ENCODE measurements around the gene KPNA1. TPM values are rescaled to one million over a fixed set of nuclear protein-coding genes. Genes with fewer than 3 reads are reported as not detected.
"Not testable (repeated sequence)": the region's sequence is repeated elsewhere in the genome, so short reads cannot be mapped to it uniquely, and the experiment has no call there.

KPNA1 gene
- total and polyA plus RNA-seq, 2 experiments from 2014 or later, result 19.8 to 30.1 TPM

DNA sequence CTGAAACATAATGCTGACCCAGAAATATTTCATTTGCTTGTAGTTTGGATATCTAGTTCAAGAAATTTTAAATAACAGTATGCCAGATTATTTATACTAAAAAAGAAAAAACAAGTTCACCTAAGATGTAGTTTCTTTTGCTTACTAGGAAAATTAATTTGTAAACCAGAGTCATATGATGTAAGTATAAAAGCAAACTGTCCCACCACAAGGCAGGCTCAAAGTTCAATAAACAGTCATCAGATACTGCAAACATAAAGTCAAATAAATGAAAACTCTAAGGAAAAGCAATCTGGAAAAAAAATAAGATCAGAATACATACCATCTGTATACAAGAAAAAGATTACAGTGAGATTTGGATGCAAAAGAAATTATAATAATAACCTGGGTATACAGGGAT, 58.7 kb downstream of the KPNA1 start:
- Mint-ChIP-seq H3K9me3 (no peaks in the 10 kb centered on the region), H3K36me3 (ENCODE audit: low read depth) (peaks cover 49% of the 10 kb centered on the region), H3K27ac (no peak overlapping the region), H3K4me1 (no peaks in the 10 kb centered on the region), H3K4me3 (no peak overlapping the region), H3K27me3 (ENCODE audit: insufficient read depth, low read depth, poor library complexity) (no peaks in the 10 kb centered on the region)
- Histone ChIP-seq H3K4me3 (no peak overlapping the region), H3K79me2 (replicated peaks; ENCODE audit: insufficient read depth) (no peaks in the 10 kb centered on the region), H3K36me3 (ENCODE audit: insufficient read depth) (peaks cover 33% of the 10 kb centered on the region), H4K20me1 (replicated peaks; ENCODE audit: insufficient read depth) (no peaks in the 10 kb centered on the region; the same call in 1 of the 2 replicates), H3K9me2 (ENCODE audit: insufficient read depth) (no peaks in the 10 kb centered on the region), H3K27ac (ENCODE audit: low read depth) (no peak overlapping the region), H3K4me2 (no peak overlapping the region), H3F3A (replicated peaks; ENCODE audit: low read depth) (peaks cover 4% of the 10 kb centered on the region; the same call in 1 of the 2 replicates), H2AFZ (no peak overlapping the region), H3K27me3 (ENCODE audit: insufficient read depth) (no peaks in the 10 kb centered on the region), H3K4me1 (ENCODE audit: insufficient read depth) (no peaks in the 10 kb centered on the region)
- no peak for ATAC-seq
- no peak for DNase-seq (ENCODE audit: low spot score)
- TF ChIP-seq CREB1 (CRISPR knock-in tag; IDR thresholded peaks at IDR 0.05; ENCODE audit: low read depth), result no peak
- TF ChIP-seq, protein P1, sequence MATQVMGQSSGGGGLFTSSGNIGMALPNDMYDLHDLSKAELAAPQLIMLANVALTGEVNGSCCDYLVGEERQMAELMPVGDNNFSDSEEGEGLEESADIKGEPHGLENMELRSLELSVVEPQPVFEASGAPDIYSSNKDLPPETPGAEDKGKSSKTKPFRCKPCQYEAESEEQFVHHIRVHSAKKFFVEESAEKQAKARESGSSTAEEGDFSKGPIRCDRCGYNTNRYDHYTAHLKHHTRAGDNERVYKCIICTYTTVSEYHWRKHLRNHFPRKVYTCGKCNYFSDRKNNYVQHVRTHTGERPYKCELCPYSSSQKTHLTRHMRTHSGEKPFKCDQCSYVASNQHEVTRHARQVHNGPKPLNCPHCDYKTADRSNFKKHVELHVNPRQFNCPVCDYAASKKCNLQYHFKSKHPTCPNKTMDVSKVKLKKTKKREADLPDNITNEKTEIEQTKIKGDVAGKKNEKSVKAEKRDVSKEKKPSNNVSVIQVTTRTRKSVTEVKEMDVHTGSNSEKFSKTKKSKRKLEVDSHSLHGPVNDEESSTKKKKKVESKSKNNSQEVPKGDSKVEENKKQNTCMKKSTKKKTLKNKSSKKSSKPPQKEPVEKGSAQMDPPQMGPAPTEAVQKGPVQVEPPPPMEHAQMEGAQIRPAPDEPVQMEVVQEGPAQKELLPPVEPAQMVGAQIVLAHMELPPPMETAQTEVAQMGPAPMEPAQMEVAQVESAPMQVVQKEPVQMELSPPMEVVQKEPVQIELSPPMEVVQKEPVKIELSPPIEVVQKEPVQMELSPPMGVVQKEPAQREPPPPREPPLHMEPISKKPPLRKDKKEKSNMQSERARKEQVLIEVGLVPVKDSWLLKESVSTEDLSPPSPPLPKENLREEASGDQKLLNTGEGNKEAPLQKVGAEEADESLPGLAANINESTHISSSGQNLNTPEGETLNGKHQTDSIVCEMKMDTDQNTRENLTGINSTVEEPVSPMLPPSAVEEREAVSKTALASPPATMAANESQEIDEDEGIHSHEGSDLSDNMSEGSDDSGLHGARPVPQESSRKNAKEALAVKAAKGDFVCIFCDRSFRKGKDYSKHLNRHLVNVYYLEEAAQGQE (IDR thresholded peaks at IDR 0.05; ENCODE audit: unreplicated experiment), result no peak

DNA sequence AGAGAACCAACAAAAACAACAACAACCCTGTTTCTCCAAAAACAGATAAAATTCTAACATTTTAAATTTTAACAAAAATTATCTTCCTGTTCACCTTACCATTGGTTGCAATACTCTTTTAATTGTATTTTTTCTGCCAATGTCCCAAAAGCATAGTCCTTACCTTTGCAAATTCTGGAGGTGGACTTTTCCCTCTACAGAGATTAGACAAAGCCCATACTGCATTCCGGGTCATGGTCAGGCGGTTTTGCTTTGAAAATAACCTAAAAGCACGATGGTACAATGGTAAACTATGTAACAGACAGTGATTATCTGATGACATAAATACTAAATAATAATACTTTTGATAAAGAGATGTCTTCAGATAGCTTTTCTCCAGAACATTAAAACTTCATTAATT, 63.4 kb downstream of the KPNA1 start:
- Histone ChIP-seq H3K4me3 (no peak overlapping the region), H3K4me2 (no peak overlapping the region), H3K27me3 (ENCODE audit: insufficient read depth) (no peaks in the 10 kb centered on the region), H2AFZ (no peak overlapping the region), H3F3A (replicated peaks; ENCODE audit: low read depth) (no peaks in the 10 kb centered on the region), H3K27ac (ENCODE audit: low read depth) (no peak overlapping the region), H3K79me2 (replicated peaks; ENCODE audit: insufficient read depth) (peaks cover 29% of the 10 kb centered on the region), H3K4me1 (ENCODE audit: insufficient read depth) (no peaks in the 10 kb centered on the region), H4K20me1 (replicated peaks; ENCODE audit: insufficient read depth) (peaks cover 3% of the 10 kb centered on the region; the same call in 1 of the 2 replicates), H3K36me3 (ENCODE audit: insufficient read depth) (peaks cover 40% of the 10 kb centered on the region), H3K9me2 (ENCODE audit: insufficient read depth) (no peaks in the 10 kb centered on the region)
- Mint-ChIP-seq H3K36me3 (ENCODE audit: low read depth) (peaks cover 71% of the 10 kb centered on the region), H3K27me3 (ENCODE audit: insufficient read depth, low read depth, poor library complexity) (no peaks in the 10 kb centered on the region), H3K27ac (no peak overlapping the region), H3K4me1 (no peaks in the 10 kb centered on the region; the same call in 2 of the 3 replicates), H3K4me3 (no peak overlapping the region), H3K9me3 (peaks cover 8% of the 10 kb centered on the region; the same call in 2 of the 3 replicates)
- no peak for ATAC-seq
- DNase-seq (ENCODE audit: low spot score), result no peak
- TF ChIP-seq, protein P1 (IDR thresholded peaks at IDR 0.05; ENCODE audit: unreplicated experiment), result no peak
- no peak for TF ChIP-seq CREB1 (CRISPR knock-in tag; IDR thresholded peaks at IDR 0.05; ENCODE audit: low read depth)
- no peak for TF ChIP-seq EZH2 (IDR thresholded peaks at IDR 0.05; ENCODE audit: low read depth, unreplicated experiment)
- TF ChIP-seq ZNF114 (CRISPR knock-in tag; IDR thresholded peaks at IDR 0.05), result no peak
- TF ChIP-seq ZNF331 (CRISPR knock-in tag; IDR thresholded peaks at IDR 0.05; ENCODE audit: low read depth), result no peak
- no peak for TF ChIP-seq POLR2AphosphoS5 (IDR thresholded peaks at IDR 0.05; ENCODE audit: low read depth)

DNA sequence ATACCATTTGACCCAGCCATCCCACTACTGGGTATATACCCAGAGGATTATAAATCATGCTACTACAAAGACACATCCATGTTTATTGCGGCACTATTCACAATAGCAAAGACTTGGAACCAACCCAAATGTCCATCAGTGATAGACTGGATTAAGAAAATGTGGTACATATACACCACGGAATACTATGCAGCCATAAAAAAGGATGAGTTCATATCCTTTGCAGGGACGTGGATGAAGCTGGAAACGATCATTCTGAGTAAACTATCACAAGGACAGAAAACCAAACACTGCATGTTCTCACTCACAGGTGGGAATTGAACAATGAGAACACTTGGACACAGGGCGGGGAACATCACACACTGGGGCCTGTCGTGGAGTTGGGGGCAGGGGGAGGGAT, 66.5 kb downstream of the KPNA1 start:
- H3K27ac Mint-ChIP-seq; ATAC-seq; H3K4me3 Mint-ChIP-seq; H3K4me3 ChIP-seq; H3K27me3 ChIP-seq (ENCODE audit: insufficient read depth); H3F3A ChIP-seq (replicated peaks; ENCODE audit: low read depth); DNase-seq (ENCODE audit: low spot score); H3K27me3 Mint-ChIP-seq (ENCODE audit: insufficient read depth, low read depth, poor library complexity); H3K9me3 Mint-ChIP-seq; H2AFZ ChIP-seq; H3K4me2 ChIP-seq; H3K27ac ChIP-seq (ENCODE audit: low read depth); H4K20me1 ChIP-seq (replicated peaks; ENCODE audit: insufficient read depth); H3K9me2 ChIP-seq (ENCODE audit: insufficient read depth): not testable (repeated sequence)
- peaks cover 51% of the 10 kb centered on the region for H3K79me2 ChIP-seq (replicated peaks; ENCODE audit: insufficient read depth)
- H3K36me3 Mint-ChIP-seq (ENCODE audit: low read depth), result peaks cover 84% of the 10 kb centered on the region
- H3K36me3 ChIP-seq (ENCODE audit: insufficient read depth), result peaks cover 33% of the 10 kb centered on the region
- peaks cover 18% of the 10 kb centered on the region for H3K4me1 Mint-ChIP-seq
- peaks cover 14% of the 10 kb centered on the region; the same call in 1 of the 2 replicates for H3K4me1 ChIP-seq (ENCODE audit: insufficient read depth)

DNA sequence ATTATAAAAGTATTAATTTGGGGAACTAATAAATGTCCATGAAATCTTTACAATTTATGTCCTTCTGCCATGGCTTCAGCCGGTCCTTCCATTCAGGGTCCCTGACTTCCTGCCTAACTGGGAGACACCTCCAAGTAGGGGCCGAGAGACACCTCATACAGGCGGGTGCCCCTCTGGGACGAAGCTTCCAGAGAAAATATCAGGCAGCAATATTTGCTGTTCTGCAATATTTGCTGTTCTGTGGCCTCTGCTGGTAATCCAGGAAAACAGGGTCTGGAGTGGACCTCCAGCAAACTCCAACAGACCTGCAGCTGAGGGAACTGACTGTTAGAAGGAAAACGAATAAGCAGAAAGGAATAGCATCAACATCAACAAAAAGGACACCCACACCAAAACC, 70.2 kb downstream of the KPNA1 start:
- peak overlapping the region; percentile 88 for H3K27ac ChIP-seq (ENCODE audit: low read depth)
- H3K4me3 Mint-ChIP-seq, result peak overlapping the region; percentile 18; the same call in 1 of the 3 replicates
- H3K36me3 Mint-ChIP-seq (ENCODE audit: low read depth), result peaks cover 90% of the 10 kb centered on the region
- H3K9me2 ChIP-seq (ENCODE audit: insufficient read depth); H3K4me3 ChIP-seq; H3K27me3 Mint-ChIP-seq (ENCODE audit: insufficient read depth, low read depth, poor library complexity); H3F3A ChIP-seq (replicated peaks; ENCODE audit: low read depth); H3K27me3 ChIP-seq (ENCODE audit: insufficient read depth); H3K9me3 Mint-ChIP-seq; DNase-seq (ENCODE audit: low spot score); ATAC-seq; H2AFZ ChIP-seq; H4K20me1 ChIP-seq (replicated peaks; ENCODE audit: insufficient read depth): not testable (repeated sequence)
- peaks cover 32% of the 10 kb centered on the region for H3K36me3 ChIP-seq (ENCODE audit: insufficient read depth)
- H3K27ac Mint-ChIP-seq, result peak overlapping the region; percentile 97
- peaks cover 51% of the 10 kb centered on the region for H3K79me2 ChIP-seq (replicated peaks; ENCODE audit: insufficient read depth)
- H3K4me2 ChIP-seq, result peak overlapping the region; percentile 63
- peaks cover 28% of the 10 kb centered on the region for H3K4me1 Mint-ChIP-seq
- peaks cover 14% of the 10 kb centered on the region for H3K4me1 ChIP-seq (ENCODE audit: insufficient read depth)

Data from GM23338 (cell line).